HG02678 (cell line): ENCODE measurements around the gene MTA2.
"Not testable (repeated sequence)": the region's sequence is repeated elsewhere in the genome, so short reads cannot be mapped to it uniquely, and the experiment has no call there.

ENCODE experiments used
- ATAC-seq: cut with Tn5 transposase; IDR thresholded peaks from one replicate; pipeline ENCODE4 v1.9.1; 2021; ENCODE audit warnings: mild to moderate bottlenecking, moderate library complexity; ENCODE audit not compliant: unreplicated experiment

MTA2 gene

DNA sequence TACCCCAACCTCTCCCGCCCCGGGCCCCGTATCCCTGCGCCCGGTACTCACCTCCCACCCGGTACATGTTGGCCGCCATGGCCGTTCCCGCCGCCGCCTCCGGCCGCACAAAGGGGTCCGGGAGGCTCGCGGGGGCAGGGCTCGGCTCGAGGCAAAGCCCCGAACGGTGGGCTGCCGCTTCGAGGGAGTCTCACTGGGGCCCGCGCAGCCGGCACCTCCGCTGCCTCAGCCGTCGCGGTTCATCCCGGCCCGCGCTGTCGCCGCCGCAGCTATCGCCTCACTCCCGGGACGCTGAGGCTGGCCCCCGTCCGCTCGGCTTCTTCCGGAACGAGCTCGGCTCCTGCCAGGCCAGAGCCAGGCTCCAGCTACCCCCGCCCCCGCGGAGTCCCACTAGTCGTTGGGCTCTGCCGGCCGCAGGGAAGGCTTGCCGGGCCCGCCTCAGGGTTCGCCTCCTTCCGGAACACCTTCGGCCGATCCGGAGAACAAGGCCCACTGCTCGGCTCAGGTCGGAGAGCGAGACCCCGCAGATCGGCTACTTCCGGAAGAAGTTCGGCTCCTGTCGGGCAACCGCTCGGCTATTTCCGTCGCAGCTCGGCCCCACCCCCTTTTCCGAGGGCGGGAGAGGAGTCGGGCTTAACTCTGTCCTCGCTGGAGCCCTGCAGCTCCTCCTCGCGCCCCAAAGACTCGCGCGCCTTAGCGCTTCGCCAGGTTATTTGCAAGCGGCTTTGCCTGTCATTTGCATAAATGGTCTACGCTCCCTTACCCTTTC, at the start of gene MTA2:
TSS of gene MTA2 (minus strand) at position 494 of the 769 bp plus-strand sequence. CDS start at position 79, 415 bp downstream.
- ATAC-seq: peak; percentile 75

DNA sequence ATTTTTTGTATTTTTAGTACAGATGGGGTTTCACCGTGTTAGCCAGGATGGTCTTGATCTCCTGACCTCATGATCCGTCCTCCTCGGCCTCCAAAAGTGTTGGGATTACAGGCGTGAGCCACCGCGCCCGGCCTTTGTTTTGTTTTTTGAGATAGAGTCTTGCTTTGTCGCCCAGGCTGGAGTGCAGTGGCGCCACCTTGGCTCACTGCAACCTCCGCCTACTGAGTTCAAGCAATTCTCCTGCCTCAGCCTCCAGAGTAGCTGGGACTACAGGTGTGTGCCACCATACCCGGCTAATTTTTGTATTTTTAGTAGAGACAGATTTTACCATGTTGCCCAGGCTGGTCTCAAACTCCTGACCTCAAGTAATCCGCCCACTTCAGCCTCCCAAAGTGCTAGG, 48.6 kb upstream of the MTA2 start:
- ATAC-seq: not testable (repeated sequence)

- ATAC-seq: no peak
Measured at GRCh38 chr11:62649486-62649885, 47.8 kb upstream of the MTA2 start.

GRCh38 chr11:62648967-62649364, 47.3 kb upstream of the MTA2 start:
- no peak for ATAC-seq

- ATAC-seq: no peak
Measured at GRCh38 chr11:62648185-62648966, 46.7 kb upstream of the MTA2 start.

GRCh38 chr11:62647609-62648005, 45.9 kb upstream of the MTA2 start:
- ATAC-seq: no peak

DNA sequence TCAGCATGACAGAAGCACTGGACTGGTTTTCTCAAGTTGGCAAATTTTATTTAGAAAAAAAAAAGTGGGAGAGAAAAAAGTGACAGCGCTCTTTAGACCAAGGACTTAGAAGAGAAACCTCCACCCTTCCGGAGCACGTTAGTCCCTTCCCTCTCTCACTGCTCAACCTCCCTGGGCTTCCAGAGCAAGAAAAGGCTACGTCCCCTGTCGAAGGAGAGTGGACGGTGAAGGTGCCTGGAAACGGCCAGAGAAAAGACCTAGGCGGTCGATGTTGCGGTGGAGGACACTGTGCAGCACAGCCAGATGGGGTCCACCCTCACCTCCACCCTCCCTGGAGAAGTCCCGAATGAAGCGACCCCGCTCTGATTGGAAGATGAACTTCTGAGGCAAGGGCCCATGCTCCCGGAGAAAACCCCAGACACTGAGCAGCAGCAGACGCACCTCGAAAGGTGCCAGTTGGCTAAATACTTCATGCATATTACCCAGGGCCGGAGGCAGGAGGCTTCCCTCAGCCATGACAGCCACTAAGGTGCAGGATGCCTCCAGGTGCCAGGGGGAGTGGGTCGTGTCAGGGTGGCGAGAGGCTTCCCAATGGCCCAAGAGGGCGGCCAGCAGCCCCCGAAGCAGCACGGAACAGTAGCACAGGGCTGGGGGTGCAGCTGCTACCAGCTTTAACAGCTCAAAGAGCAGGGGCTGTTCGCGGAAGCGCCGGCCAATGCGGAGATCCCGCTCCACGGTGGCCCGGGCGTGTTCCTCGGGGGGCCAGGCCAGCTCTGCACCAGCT, 45.4 kb upstream of the MTA2 start:
- ATAC-seq: no peak

DNA sequence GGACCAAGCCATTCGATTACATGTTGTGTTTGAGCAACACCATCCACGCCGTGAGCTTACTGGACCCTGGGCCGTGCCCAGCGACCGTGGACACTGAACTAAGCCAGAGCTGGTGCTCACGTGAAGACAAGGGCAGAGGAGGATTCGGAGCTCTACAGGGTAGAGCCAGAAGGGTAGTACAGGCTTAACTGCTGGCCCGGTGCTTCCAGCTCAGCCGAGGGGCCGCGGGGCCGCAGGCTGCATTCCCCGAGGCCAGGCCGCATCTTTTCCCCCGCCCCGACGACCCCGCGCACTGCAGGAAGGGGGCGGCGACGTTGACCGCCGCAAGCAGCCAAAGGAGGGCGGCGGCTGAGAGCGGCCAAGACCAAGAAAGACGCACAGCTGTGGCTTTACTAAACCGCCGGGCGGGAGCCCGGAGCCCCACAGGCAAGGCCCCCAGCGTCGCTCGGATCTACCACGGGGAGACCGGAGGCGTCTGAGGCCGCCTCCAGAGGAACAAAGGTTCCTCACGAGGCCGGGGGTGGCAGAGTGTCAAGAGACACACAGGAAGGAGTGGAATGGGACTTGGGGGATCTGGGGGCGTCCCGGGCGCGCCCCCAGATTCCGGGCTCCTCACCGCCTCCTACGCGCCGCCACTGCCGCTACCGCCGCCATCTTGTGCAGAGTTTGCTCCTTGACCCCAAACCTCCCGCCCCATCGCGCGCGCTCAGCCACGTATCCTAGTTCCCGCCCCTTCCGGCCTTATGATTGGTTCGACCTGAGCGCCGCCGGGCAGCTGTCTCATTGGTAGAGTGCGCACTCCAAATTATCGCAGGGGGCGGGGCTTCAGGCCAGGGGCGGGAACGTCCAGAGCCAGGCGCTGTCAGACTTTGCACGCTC, 44.5 kb upstream of the MTA2 start, which contains the start of gene GANAB:
TSS of gene GANAB (minus strand) at position 668 of the 879 bp plus-strand sequence. CDS start at position 654, 14 bp downstream.
- peak; percentile 96 for ATAC-seq

DNA sequence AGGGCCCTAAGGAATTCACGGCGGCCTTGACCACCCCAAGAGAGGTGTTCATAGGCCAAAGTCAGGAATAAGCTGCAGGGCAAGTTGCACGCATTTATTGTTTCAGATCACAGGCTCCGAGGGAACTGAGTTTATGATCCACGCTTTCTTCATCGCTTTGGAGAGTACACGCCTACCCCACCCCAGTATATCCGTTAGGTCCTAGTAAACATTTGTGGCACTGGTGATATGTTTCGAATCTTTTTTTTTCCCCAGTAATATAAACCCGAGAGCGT, 43.9 kb upstream of the MTA2 start:
- ATAC-seq: no peak

DNA sequence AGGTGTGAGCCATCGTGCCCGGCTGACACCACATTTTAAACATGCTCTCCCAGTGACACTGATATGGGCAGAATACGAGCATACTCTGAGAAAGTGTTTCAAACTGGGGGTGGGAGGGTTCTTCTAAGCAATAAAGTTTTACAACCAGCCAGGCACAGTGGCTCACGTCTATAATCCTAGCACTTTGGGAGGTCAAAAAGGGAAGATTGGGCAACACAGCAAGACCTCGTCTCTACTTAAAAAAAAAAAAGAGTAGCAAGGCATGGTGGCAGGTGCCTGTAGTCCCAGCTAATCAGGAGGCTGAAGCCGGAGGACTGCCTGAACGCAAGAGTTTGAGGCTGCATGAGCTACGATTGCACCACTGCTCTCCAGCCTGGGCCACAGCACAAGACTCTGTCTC, 42.6 kb upstream of the MTA2 start:
- ATAC-seq: no peak

DNA sequence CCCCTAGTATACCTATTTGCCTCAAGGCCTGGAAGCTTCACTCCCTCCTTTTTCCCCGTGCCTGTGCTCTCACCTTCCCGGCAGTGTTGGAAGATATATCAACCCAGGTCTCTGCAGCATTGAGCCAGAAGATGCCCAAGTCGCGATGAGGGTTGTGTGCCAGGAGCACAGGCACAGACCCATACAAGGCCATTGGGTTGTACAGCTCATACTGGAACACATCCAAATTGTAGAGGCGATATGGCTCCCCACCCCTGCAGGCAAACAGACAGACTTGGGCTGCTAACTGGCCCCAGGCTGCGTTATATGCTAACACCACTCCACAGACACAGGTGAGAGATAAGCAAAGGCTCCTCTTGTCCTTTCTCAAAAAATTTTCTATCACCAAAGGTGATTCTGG, 30.8 kb upstream of the MTA2 start:
- no peak for ATAC-seq

DNA sequence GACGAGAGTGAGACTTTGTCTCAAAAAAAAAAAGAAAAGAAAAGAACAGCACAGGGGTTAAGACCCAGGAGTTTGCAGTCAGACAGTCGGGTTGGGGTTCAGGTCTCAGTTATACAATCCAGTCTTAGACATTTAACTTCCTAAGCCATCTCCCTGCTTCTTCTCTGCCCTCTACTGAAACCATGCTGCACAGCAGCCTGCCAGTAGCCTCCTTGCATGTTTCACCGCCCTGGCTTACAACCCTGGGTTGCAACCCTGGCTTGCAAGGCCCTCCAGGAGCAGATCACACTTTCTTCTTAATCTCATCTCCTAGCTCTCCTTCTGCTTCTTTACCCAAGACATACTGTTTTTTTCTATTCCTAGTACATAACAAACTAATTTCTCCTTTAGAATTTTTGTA, 26.0 kb upstream of the MTA2 start:
- no peak for ATAC-seq

- ATAC-seq: no peak
Measured at GRCh38 chr11:62622476-62623089, 20.9 kb upstream of the MTA2 start.

- peak; percentile 96 for ATAC-seq
Measured at GRCh38 chr11:62621567-62622470, 20.2 kb upstream of the MTA2 start, which contains the start of gene B3GAT3. Gene B3GAT3 (minus strand): TSS chr11:62621986. CDS start chr11:62621947, 39 bp downstream.

DNA sequence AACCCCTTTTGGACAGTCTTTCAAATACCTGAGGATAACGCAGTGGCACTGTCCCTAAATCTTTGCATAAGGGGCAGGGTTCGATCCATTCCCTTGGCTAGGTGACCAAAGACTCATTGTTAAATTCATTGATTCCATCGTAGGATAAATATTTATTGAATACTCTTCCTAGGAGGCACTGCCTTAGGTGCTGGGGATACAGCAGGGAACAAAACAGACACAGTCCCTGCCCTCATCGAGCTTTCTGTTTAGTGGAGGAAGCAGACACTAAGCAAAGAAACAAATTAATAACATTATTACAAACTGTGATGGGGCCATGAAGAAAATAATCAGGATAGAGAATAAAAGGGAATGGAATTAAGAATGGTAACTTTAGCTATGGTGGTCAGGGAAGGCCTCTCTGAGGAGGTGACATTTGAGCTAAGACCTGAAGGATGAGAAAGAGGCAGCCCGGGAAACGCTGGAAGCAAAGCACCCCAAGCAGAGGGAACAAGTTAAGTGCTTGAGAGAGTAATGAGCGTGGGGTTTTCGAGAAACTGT, 19.4 kb upstream of the MTA2 start:
- no peak for ATAC-seq

GRCh38 chr11:62616957-62617356, 15.3 kb upstream of the MTA2 start:
- ATAC-seq: not testable (repeated sequence)

GRCh38 chr11:62615521-62615920, 13.9 kb upstream of the MTA2 start:
- ATAC-seq: no peak

- ATAC-seq: no peak
Measured at GRCh38 chr11:62614275-62614674, 12.6 kb upstream of the MTA2 start.
